Measurements from ENCODE around the gene CCDC146.
"Not testable (repeated sequence)": the region's sequence is repeated elsewhere in the genome, so short reads cannot be mapped to it uniquely, and the experiment has no call there.

The CCDC146 gene

GRCh38 chr7:77199013-77199966 lies 76.9 kb downstream of the CCDC146 start, which contains the start of gene FGL2:
FGL2 (minus strand) TSS chr7:77199819; CDS start chr7:77199793, 26 bp downstream.
- peak; percentile 46 for DNase-seq

- DNase-seq: no peak
Observed at GRCh38 chr7:77200542-77200941, 78.1 kb downstream of the CCDC146 start.

- no peak for DNase-seq
Observed at GRCh38 chr7:77202481-77202976, 80.1 kb downstream of the CCDC146 start.

GRCh38 chr7:77205706-77206105 lies 83.3 kb downstream of the CCDC146 start:
- peak; percentile 66 for DNase-seq

GRCh38 chr7:77208416-77208815 lies 86.0 kb downstream of the CCDC146 start:
- no peak for DNase-seq

- no peak for DNase-seq
Observed at GRCh38 chr7:77209479-77210139, 87.2 kb downstream of the CCDC146 start.

- DNase-seq: no peak
Observed at GRCh38 chr7:77216181-77216845, 93.9 kb downstream of the CCDC146 start.

GRCh38 chr7:77217474-77218185 lies 95.2 kb downstream of the CCDC146 start:
- no peak for DNase-seq

GRCh38 chr7:77219701-77220331 lies 97.4 kb downstream of the CCDC146 start:
- not testable (repeated sequence) for DNase-seq

- DNase-seq: no peak
Observed at GRCh38 chr7:77222065-77222464, 99.7 kb downstream of the CCDC146 start.

GRCh38 chr7:77222819-77223218 lies 100.4 kb downstream of the CCDC146 start:
- DNase-seq: no peak

- no peak for DNase-seq
Observed at GRCh38 chr7:77223261-77223660, 100.8 kb downstream of the CCDC146 start.

- peak; percentile 54 for DNase-seq
Observed at GRCh38 chr7:77226357-77226839, 104.0 kb downstream of the CCDC146 start.

- DNase-seq: not testable (repeated sequence)
Observed at GRCh38 chr7:77228795-77229194, 106.4 kb downstream of the CCDC146 start.

GRCh38 chr7:77232467-77232866 lies 110.1 kb downstream of the CCDC146 start:
- no peak for DNase-seq

- DNase-seq: peak; percentile 22
Observed at GRCh38 chr7:77235276-77235675, 112.9 kb downstream of the CCDC146 start.

- DNase-seq: no peak
Observed at GRCh38 chr7:77238703-77239136, 116.3 kb downstream of the CCDC146 start.

- DNase-seq: no peak
Observed at GRCh38 chr7:77239471-77239870, 117.1 kb downstream of the CCDC146 start.

- DNase-seq: no peak
Observed at GRCh38 chr7:77242068-77242467, 119.7 kb downstream of the CCDC146 start.

- no peak for DNase-seq
Observed at GRCh38 chr7:77242554-77242953, 120.1 kb downstream of the CCDC146 start.

GRCh38 chr7:77244222-77244934 lies 122.0 kb downstream of the CCDC146 start:
- no peak for DNase-seq
